ENCODE results near the gene SMYD1.

Gene SMYD1

DNA sequence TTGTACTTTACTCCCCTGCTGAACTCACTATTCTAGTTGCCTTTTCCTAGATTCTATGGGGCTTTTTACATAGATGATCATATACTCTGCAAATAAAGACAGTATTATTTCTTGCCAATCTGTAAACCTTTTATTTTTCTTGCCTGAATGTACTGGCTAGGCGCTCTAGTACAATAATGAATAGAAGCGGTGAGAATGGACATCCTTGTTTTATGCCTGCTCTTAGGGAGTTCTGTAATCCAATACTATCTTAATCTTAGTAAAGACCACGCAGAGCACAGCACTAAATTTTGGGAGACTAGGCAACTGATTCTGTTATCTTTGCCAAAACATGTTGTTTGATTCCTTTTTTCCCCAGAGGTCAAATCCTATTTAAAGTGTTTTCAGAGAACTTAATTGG lies 19.1 kb upstream of the SMYD1 start:
- no peak for DNase-seq
- no peaks in the 10 kb centered on the region for H3K9me3 Mint-ChIP-seq
- peaks cover 58% of the 10 kb centered on the region for H3K36me3 Mint-ChIP-seq (ENCODE audit: low read depth)
- peaks cover 69% of the 10 kb centered on the region for H3K4me1 Mint-ChIP-seq (ENCODE audit: low read depth)
- H3K27ac Mint-ChIP-seq = no peak overlapping the region
- no peaks in the 10 kb centered on the region for H3K27me3 Mint-ChIP-seq
- no peak overlapping the region for H3K4me3 Mint-ChIP-seq

DNA sequence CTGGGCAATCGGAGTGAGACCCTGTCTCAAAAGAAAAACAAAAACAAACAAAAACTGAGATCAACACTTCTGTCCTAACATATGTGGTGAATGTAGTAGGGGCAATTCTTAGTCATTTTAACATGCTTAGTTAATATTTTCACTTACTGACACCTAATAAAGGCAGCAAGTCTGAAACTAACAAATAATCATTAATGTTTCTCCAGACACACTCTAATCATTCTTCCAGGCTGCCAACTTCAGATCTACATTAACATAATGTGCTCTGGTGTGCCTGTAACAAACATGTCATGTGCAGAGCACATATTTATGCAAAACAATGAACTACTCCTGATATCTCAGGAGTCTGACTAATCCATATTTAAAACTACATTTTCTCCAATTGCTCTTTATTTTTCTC lies 18.0 kb upstream of the SMYD1 start:
- Mint-ChIP-seq H3K27ac (no peak overlapping the region), H3K36me3 (ENCODE audit: low read depth) (peaks cover 63% of the 10 kb centered on the region), H3K9me3 (no peaks in the 10 kb centered on the region), H3K4me1 (ENCODE audit: low read depth) (peaks cover 77% of the 10 kb centered on the region), H3K4me3 (no peak overlapping the region), H3K27me3 (no peaks in the 10 kb centered on the region)
- no peak for DNase-seq

DNA sequence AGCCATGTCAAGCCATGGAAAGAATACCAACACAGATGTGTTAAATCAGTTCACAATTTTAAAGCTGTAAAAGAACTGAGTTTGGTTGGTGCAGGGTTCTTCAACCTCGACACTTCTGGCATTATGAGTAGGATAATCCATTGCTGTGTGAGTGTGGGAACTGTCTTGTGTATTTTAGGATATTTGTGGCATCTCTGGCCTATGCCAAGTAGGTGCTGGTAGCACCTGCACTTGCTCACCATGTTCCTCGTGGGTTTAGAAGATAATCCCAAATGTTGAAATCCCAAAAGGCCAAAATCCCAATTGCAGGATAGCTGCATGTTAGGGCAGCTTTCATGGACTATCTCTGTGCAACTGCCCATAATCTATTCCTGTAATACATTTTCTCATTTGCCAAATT lies 15.8 kb upstream of the SMYD1 start:
- H3K27me3 Mint-ChIP-seq = no peaks in the 10 kb centered on the region
- peak overlapping the region; percentile 50 for H3K27ac Mint-ChIP-seq
- peaks cover 63% of the 10 kb centered on the region for H3K36me3 Mint-ChIP-seq (ENCODE audit: low read depth)
- H3K4me1 Mint-ChIP-seq (ENCODE audit: low read depth) = peaks cover 75% of the 10 kb centered on the region
- no peak overlapping the region for H3K4me3 Mint-ChIP-seq
- H3K9me3 Mint-ChIP-seq = no peaks in the 10 kb centered on the region
- no peak for DNase-seq

DNA sequence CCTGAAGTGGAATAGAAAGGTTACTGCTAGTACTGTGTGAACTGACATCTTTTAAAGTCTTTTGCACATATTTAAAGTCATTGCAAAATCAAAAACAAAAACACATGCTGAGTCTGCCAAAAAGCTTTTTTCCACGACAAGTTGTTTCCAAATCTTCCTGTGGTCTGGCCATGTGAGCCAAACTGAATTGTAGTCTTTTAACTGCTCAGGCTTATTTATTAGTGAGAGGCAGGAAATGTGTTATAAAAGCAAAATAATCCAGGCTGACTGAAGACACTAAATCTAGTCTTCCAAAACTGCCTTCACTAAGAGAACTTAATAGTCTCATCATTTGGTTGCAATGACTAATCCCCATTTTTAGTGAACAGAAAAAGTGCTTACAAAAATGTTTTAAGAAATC lies 14.3 kb upstream of the SMYD1 start:
- peaks cover 83% of the 10 kb centered on the region for H3K4me1 Mint-ChIP-seq (ENCODE audit: low read depth)
- no peak for DNase-seq
- no peaks in the 10 kb centered on the region for H3K9me3 Mint-ChIP-seq

DNA sequence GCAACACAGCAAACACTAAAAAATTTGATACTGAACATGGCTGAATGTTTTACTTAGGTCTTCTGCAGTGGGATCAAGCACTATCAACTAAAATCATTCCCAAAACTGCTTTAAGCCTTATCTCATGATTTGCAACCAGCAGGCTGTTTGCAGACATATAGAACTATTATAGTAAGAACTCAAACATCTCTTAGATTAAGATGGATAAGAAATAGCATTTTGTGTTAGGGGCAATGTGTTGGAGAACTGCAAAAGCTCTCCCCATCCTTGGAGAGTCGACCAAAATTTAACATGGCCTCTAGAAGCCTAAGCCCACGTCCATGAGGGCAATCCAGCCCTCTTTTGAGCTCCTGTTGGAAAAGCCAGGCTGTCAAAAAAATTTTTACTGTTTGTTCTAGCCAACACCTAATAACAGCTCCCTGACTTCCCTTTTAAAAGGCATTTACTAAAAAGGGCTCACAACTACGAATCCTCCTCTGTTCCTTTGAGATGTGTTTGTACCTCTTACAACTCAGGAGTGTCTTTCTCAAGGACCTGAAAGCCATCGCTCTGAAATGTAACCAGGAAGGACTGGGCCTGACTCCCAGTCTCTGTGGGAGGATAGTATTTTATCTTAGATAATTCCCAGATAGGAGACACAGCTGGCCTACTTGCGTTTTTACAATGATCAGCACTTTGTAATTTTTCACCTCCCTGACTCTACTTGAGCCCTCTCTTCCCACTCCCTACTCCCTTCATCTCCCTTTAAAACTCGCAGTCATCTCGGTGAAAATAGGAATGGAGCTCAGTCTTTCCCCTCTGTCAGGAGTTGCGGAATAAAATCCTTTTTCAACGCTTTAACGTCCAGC lies 13.5 kb upstream of the SMYD1 start:
- H3K4me1 Mint-ChIP-seq (ENCODE audit: low read depth) = peaks cover 79% of the 10 kb centered on the region

More for the DNA sequence above, 14.3 kb upstream of the SMYD1 start:
- H3K36me3 Mint-ChIP-seq (ENCODE audit: low read depth) = peaks cover 61% of the 10 kb centered on the region
- peak overlapping the region; percentile 98 for H3K27ac Mint-ChIP-seq
- H3K27me3 Mint-ChIP-seq = no peaks in the 10 kb centered on the region
- peak overlapping the region; percentile 97 for H3K4me3 Mint-ChIP-seq

DNA sequence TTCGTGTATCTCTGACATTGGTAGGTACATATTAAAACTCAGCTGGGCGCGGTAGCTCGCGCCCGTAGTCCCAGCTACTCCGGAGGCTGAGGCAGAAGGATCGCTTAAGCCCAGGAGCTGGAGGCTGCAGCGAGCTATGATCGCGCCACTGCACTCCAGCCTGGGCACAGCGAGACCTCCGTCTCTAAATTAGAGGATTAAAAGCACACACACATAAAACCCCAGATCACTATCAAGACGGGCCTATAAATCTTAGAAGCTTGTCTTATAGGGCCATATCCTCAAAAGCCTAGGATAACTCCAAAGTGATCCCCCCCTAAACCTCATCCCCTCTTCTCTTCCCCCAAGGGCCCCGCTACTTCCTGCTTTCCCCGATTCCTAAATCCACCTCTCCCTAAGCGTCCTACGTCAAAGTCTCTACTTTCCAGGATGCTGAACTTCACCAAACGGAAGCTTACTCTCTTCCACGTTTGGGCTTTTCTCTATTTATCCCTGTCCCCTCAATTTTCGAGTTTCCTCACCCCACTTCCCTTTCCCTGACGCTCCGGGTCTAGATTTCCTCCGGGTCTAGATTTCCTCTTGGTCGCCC lies 12.7 kb upstream of the SMYD1 start:
- H3K36me3 Mint-ChIP-seq (ENCODE audit: low read depth) = peaks cover 46% of the 10 kb centered on the region
- no peaks in the 10 kb centered on the region for H3K27me3 Mint-ChIP-seq
- DNase-seq = peak; percentile 40
- H3K9me3 Mint-ChIP-seq = no peaks in the 10 kb centered on the region
- H3K27ac Mint-ChIP-seq = peak overlapping the region; percentile 98
- peaks cover 74% of the 10 kb centered on the region for H3K4me1 Mint-ChIP-seq (ENCODE audit: low read depth)
- H3K4me3 Mint-ChIP-seq = peak overlapping the region; percentile 97

More for the DNA sequence above, 13.5 kb upstream of the SMYD1 start:
- no peak for DNase-seq
- Mint-ChIP-seq H3K36me3 (ENCODE audit: low read depth) (peaks cover 53% of the 10 kb centered on the region), H3K9me3 (no peaks in the 10 kb centered on the region), H3K27me3 (no peaks in the 10 kb centered on the region), H3K27ac (peak overlapping the region; percentile 98), H3K4me3 (peak overlapping the region; percentile 97)

DNA sequence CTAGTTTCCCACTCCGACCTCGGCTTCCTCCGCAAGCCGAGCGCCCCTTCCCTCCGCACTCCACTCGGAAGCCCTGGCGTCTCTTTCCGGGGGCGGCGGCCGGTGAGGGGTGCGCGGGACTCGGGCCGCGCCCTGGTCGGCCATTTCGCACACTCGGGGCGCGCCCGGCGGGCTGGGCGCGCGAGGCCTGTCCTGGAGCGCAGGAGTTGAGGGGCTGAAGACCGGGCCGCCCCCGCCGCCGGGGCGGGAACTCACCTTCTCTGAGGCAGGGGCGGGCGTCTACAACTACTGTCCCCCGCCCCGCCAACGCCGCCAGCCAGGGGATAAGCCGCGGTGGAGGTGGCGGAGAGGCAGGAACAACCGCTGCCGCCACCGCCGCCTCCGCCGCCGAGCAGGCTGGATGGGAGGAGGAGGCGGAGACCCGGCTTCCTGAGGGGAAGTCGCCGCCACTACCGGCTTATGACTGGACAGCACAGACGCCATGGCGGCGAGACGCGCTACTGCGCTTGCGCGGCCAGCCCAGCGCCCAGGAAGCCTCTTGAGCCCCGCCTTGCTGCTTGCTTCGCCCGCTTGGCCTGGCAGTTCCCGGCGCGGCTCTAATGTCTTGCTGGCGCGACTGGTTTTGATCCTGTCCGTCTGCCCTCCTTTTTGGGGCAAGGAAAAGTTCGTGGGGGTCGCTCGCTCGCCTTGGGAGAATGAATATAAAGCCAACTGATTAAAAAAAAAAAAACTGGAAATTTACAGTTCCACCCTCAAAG lies 12.1 kb upstream of the SMYD1 start, which contains the start of gene KRCC1:
Gene KRCC1 (minus strand): TSS at position 413 of the 758 bp plus-strand sequence. CDS start 27,220 bp downstream, outside the sequence.
- H3K36me3 Mint-ChIP-seq (ENCODE audit: low read depth) = peaks cover 42% of the 10 kb centered on the region
- H3K27me3 Mint-ChIP-seq = no peaks in the 10 kb centered on the region
- peak within 1 kb of the TSS; percentile 98 for H3K27ac Mint-ChIP-seq
- H3K9me3 Mint-ChIP-seq = no peaks in the 10 kb centered on the region
- DNase-seq = peak; percentile 94
- peak within 1 kb of the TSS; percentile 97 for H3K4me3 Mint-ChIP-seq
- H3K4me1 Mint-ChIP-seq (ENCODE audit: low read depth) = peaks cover 73% of the 10 kb centered on the region

DNA sequence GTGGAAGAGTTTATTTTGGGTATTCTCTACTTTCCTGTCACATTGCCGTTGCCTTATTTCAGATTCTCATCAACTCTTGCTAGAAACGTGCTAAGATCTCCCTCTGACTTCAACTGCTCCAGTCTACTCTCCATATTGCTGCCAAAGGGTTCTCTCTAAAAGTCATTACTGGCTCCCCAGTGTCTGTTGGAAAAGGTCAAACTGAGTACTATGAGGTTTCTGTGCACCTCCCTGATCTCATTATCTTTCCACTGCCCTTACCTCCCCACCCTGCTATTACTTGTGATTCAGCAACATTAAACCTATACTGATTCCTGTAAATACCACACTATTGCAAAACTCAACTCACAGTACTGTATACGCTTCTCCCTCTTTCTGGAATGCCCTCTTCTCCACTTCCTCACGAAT lies 10.2 kb upstream of the SMYD1 start:
- Mint-ChIP-seq H3K27ac (no peak overlapping the region), H3K9me3 (no peaks in the 10 kb centered on the region)
- no peak for DNase-seq

DNA sequence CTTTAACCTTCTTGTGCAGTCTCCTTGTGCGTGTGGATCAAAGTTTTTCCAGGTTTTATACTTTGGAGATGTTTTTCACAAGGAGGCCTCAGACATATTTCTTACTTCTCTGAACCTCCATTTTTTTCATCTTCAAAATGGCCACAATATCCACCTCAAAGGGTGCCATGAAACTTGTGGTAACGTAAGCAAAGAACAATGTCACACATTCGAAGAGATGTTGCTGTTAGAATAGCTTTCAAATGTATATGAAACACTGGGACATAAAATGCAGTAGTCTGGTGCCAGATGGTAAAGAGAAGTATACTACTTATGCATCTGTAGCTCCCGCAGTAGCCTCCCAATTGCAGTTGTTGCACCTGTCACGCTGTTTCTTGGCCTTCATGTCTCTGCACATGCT lies 9.4 kb upstream of the SMYD1 start:
- DNase-seq = no peak
- Mint-ChIP-seq H3K4me3 (no peak overlapping the region), H3K27me3 (no peaks in the 10 kb centered on the region), H3K4me1 (ENCODE audit: low read depth) (peaks cover 56% of the 10 kb centered on the region), H3K9me3 (no peaks in the 10 kb centered on the region), H3K27ac (no peak overlapping the region), H3K36me3 (ENCODE audit: low read depth) (peaks cover 22% of the 10 kb centered on the region)

More for the DNA sequence above, 10.2 kb upstream of the SMYD1 start:
- H3K27me3 Mint-ChIP-seq = no peaks in the 10 kb centered on the region
- peaks cover 64% of the 10 kb centered on the region for H3K4me1 Mint-ChIP-seq (ENCODE audit: low read depth)
- peaks cover 30% of the 10 kb centered on the region for H3K36me3 Mint-ChIP-seq (ENCODE audit: low read depth)
- H3K4me3 Mint-ChIP-seq = no peak overlapping the region

DNA sequence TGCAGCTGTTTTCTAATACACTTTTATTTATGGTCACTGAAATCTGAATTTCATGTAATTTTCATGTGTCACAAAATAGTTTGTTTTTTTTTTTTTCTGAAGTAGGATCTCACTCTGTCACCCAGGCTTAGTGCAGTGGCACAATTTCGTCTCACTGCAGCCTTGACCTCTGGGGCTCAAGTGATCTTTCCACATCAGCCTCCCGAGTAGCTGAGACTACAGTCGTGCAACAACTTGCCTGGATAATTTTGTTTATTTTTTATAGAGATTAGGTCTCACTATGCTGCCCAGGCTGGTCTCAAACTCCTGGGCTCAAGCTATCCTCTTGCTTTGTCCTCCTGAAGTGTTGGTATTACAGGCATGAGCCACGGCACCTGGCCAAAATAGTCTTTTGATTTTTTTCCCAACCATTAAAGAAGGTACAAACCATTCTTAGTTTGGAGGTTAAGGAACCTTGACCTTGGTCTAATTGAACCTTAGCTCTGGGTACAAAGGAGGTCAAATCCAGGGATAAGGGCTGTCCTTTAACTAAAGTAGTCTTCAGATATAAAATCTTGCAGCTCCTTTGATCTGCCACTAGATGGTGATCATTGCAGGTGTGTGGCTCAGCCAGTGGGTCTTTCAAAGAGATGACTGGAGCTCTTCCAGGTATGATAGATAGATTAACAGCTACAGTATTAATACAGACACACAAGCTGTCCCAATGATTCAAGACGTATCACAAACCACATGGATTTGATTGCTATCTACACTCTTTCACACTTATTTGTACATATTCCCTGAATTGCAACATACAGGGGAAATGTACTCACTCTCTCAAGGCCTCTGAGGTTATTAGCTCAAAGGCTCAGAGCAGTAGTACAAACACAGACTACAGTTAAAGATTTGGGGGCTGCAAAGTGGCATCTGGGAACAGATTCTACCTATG lies 7.4 kb upstream of the SMYD1 start:
- Mint-ChIP-seq H3K27ac (no peak overlapping the region), H3K4me3 (no peak overlapping the region), H3K9me3 (no peaks in the 10 kb centered on the region), H3K27me3 (no peaks in the 10 kb centered on the region), H3K4me1 (ENCODE audit: low read depth) (peaks cover 38% of the 10 kb centered on the region), H3K36me3 (ENCODE audit: low read depth) (peaks cover 2% of the 10 kb centered on the region)
- no peak for DNase-seq

DNA sequence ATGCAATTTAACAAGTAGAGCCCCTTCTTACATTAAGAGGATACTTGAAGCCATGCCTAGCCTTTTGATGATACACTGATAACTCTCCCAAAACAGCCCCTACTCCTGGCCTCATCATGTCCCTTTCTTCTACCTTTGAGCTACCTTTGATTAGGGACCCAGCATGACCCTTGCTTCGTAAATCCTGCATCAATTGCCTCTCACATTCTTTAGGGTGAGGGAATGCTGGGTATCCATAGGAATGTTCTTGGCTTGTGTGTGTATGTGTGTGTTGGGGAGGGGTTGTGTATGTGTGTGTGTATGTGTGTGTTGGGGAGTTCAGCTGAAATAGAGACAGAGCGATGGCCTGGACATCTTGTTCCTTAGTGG lies 6.7 kb upstream of the SMYD1 start:
- Mint-ChIP-seq H3K27me3 (no peaks in the 10 kb centered on the region), H3K4me1 (ENCODE audit: low read depth) (peaks cover 35% of the 10 kb centered on the region), H3K27ac (no peak overlapping the region), H3K9me3 (no peaks in the 10 kb centered on the region), H3K4me3 (no peak overlapping the region), H3K36me3 (ENCODE audit: low read depth) (no peaks in the 10 kb centered on the region)
- no peak for DNase-seq

DNA sequence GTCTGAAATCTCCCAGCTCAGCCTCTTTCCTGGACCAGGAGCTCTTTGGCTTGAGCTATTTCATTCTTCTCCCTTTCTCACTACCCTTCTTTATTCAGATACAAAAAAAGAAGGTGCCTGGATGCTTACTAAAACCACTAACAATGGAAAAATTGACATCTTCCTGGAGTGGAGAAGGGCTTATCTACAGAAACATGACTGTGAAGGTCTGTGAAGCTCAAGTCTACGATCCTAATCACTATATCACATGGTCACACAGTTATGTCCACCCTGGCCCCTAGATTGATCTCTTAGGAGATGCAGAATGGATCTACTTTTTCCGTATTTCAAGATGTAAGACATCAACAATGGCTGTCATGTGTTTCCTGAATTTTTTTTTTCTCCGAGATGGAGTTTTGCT lies 6.3 kb upstream of the SMYD1 start:
- DNase-seq = no peak
- H3K27ac Mint-ChIP-seq = no peak overlapping the region
- H3K4me3 Mint-ChIP-seq = no peak overlapping the region
- H3K36me3 Mint-ChIP-seq (ENCODE audit: low read depth) = no peaks in the 10 kb centered on the region
- H3K9me3 Mint-ChIP-seq = no peaks in the 10 kb centered on the region
- peaks cover 31% of the 10 kb centered on the region for H3K4me1 Mint-ChIP-seq (ENCODE audit: low read depth)
- no peaks in the 10 kb centered on the region for H3K27me3 Mint-ChIP-seq

DNA sequence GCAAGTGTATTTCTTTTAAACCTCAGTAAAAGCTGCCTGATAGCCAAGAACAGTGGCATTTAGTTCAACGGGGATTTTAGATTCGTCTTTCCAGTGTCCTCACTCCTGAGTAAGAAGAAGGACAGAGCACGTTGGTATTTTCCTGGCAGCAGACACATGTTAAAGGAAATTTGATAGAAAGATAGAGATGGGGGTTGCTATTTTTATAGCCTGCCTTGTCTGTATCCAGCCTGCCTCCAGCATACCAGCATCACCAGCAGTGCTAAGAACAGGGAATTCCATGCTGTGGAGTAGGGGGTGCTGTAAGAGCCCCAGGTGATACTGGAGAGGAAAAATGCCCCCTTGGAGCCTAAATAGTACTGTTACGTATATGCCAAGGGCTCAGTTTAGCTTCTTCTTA lies 1.1 kb upstream of the SMYD1 start:
- Mint-ChIP-seq H3K27me3 (no peaks in the 10 kb centered on the region), H3K4me3 (no peak overlapping the region), H3K27ac (no peak overlapping the region), H3K36me3 (ENCODE audit: low read depth) (no peaks in the 10 kb centered on the region), H3K4me1 (ENCODE audit: low read depth) (no peaks in the 10 kb centered on the region), H3K9me3 (no peaks in the 10 kb centered on the region)
- DNase-seq = no peak

DNA sequence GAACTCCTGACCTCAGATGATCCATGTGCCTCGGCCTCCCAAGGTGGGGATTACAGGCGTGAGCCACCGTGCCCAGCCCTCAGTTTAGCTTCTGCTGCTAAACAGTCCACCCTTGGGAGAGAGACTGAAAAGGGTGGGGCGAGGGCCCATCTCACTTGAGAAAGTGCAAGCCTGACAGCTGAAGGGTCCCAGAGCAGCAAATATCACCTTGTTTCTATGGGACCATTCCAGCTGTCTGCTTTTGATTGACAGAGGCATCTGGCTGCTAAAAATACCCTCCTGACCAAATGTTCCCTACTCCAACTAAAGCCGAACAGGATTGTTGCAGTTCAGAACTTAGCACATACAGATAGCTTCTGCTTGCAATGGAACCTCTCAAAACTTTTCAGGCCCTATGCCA lies 436 bp upstream of the SMYD1 start:
- Mint-ChIP-seq H3K36me3 (ENCODE audit: low read depth) (no peaks in the 10 kb centered on the region), H3K4me3 (no peak overlapping the region), H3K27me3 (no peaks in the 10 kb centered on the region), H3K4me1 (ENCODE audit: low read depth) (no peaks in the 10 kb centered on the region), H3K27ac (no peak overlapping the region), H3K9me3 (no peaks in the 10 kb centered on the region)
- DNase-seq = no peak

Data from activated T-cell treated with anti-CD3 and anti-CD28 coated beads, Interleukin-2, amount 50 U/mL, for 24 hours (primary cell).